HEK293T (cell line): ENCODE data around the gene SFSWAP.

Experiments used
- ARNT ChIP-seq: fragments of 450-650 bp; IDR thresholded peaks from 2 replicates; pipeline ENCODE4 v1.6.1; 2017; ENCODE audit warnings: mild to moderate bottlenecking
- BHLHE40 ChIP-seq: fragments of 450-650 bp; IDR thresholded peaks from 2 replicates; pipeline ENCODE4 v1.6.1; 2016; ENCODE audit warnings: mild to moderate bottlenecking, moderate library complexity, borderline replicate concordance
- CTBP1 ChIP-seq: fragments of 450-650 bp; IDR thresholded peaks from 2 replicates; pipeline ENCODE4 v1.6.1; 2016; ENCODE audit warnings: borderline replicate concordance
- ELF4 ChIP-seq: fragments of 450-650 bp; IDR thresholded peaks from 2 replicates; pipeline ENCODE4 v1.6.1; 2017; ENCODE audit warnings: antibody characterized with exemption
- FOXA1 ChIP-seq: fragments of 450-650 bp; IDR thresholded peaks from 2 replicates; pipeline ENCODE4 v1.6.1; 2016; ENCODE audit warnings: mild to moderate bottlenecking
- FOXK2 ChIP-seq: fragments of 450-650 bp; IDR thresholded peaks from 2 replicates; pipeline ENCODE4 v1.6.1; 2016; ENCODE audit warnings: mild to moderate bottlenecking
- HDGF ChIP-seq: fragments of 450-650 bp; IDR thresholded peaks from 2 replicates; pipeline ENCODE4 v1.6.1; 2017; ENCODE audit warnings: antibody characterized with exemption, borderline replicate concordance
- L3MBTL2 ChIP-seq: fragments of 450-650 bp; conservative IDR thresholded peaks from 2 replicates; pipeline ENCODE4 v1.6.1; 2016; ENCODE audit warnings: mild to moderate bottlenecking
- LEF1 ChIP-seq: fragments of 450-650 bp; IDR thresholded peaks from 2 replicates; pipeline ENCODE4 v1.6.1; 2017; ENCODE audit warnings: mild to moderate bottlenecking, borderline replicate concordance
- NFRKB ChIP-seq: fragments of 450-650 bp; IDR thresholded peaks from 2 replicates; pipeline ENCODE4 v1.6.1; 2016; ENCODE audit warnings: mild to moderate bottlenecking, moderate library complexity
- SP1 ChIP-seq: fragments of 450-650 bp; IDR thresholded peaks from 2 replicates; pipeline ENCODE4 v1.6.1; 2017
- SUZ12 ChIP-seq: fragments of 450-650 bp; IDR thresholded peaks from 2 replicates; pipeline ENCODE4 v1.6.1; 2016; ENCODE audit warnings: mild to moderate bottlenecking
- TARDBP ChIP-seq: fragments of 450-650 bp; IDR thresholded peaks from 2 replicates; pipeline ENCODE4 v1.6.1; 2016

DNA sequence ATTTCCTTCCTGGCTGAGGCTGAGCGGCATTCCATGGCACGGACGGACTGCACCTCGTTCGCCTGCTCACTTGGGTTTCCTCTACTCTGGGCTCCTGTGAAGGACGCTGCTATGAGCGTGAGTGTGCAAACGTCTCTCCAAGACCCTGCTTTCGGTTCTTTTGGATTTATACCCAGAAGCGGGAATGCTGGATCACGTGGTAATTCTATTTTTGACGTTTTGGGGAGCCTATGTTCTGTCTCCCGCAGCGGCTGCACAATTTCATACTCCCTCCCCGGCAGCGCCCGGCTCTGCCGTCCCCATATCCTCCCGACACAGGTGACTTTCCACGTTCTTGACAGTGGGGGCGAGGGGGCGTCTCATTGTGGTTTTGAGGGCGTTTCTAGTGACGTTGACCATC is 137.9 kb downstream of the SFSWAP start:
- TF ChIP-seq LEF1: no peak
- no peak for TF ChIP-seq NFRKB
- no peak for TF ChIP-seq FOXA1
- no peak for TF ChIP-seq BHLHE40
- no peak for TF ChIP-seq SP1
- TF ChIP-seq HDGF: no peak
- TF ChIP-seq ARNT: no peak
- TF ChIP-seq ELF4: no peak
- no peak for TF ChIP-seq SUZ12
- no peak for TF ChIP-seq FOXK2
- no peak for TF ChIP-seq TARDBP
- no peak for TF ChIP-seq L3MBTL2
- no peak for TF ChIP-seq CTBP1
